IPS DF 6.9 (cell line): ENCODE measurements around the gene OPRL1.

Experiments used
- DNase-seq: peaks from one replicate; pipeline ENCODE4 v3.0.0-alpha.2; 2013; ENCODE audit warnings: low read depth, low spot score
- H3K27ac ChIP-seq: one replicate; pipeline ENCODE4 v1.5.1; 2013; ENCODE audit warnings: low read length, control low read depth
- H3K27me3 ChIP-seq: 2 replicates; pipeline ENCODE4 v1.6.1; 2013; ENCODE audit warnings: mild to moderate bottlenecking, low read length; ENCODE audit not compliant: control insufficient read depth, insufficient read depth
- H3K36me3 ChIP-seq: 2 replicates; pipeline ENCODE4 v1.6.1; 2013; ENCODE audit warnings: low read length; ENCODE audit not compliant: control insufficient read depth, insufficient read depth
- H3K4me1 ChIP-seq: 2 replicates; pipeline ENCODE4 v1.6.1; 2013; ENCODE audit warnings: low read length; ENCODE audit not compliant: control insufficient read depth, insufficient read depth
- H3K4me3 ChIP-seq: 2 replicates; pipeline ENCODE4 v1.5.1; 2013; ENCODE audit warnings: mild to moderate bottlenecking, low read length
- H3K9me3 ChIP-seq: 2 replicates; pipeline ENCODE4 v1.6.1; 2013; ENCODE audit warnings: low read length, inconsistent platforms; ENCODE audit not compliant: control insufficient read depth, insufficient read depth
- WGBS: extraction: QIAGEN DNeasy Blood & Tissue Kit; methylation state at CpG from one replicate; pipeline ENCODE4 v1.1.7; 2013; ENCODE audit warnings: mixed read lengths, missing lambda C conversion rate; ENCODE audit not compliant: insufficient read length, insufficient coverage; 5-methylcytosine and 5-hydroxymethylcytosine counted together

The OPRL1 gene

GRCh38 chr20:64146936-64147477 lies 67.1 kb downstream of the OPRL1 start:
- no peak overlapping the region for H3K4me3 ChIP-seq
- H3K27ac ChIP-seq: no peak overlapping the region
- no peaks in the 10 kb centered on the region for H3K36me3 ChIP-seq
- H3K27me3 ChIP-seq: no peaks in the 10 kb centered on the region
- no peak for DNase-seq
- no CpG with 5 or more reads among the region's 12 CpGs for WGBS
- H3K4me1 ChIP-seq: peaks cover 2% of the 10 kb centered on the region; the same call in 1 of the 2 replicates
- H3K9me3 ChIP-seq: no peaks in the 10 kb centered on the region

- Histone ChIP-seq H3K9me3 (no peaks in the 10 kb centered on the region), H3K4me3 (no peak overlapping the region), H3K4me1 (peaks cover 4% of the 10 kb centered on the region; the same call in 1 of the 2 replicates), H3K27ac (no peak overlapping the region), H3K27me3 (no peaks in the 10 kb centered on the region), H3K36me3 (no peaks in the 10 kb centered on the region)
- no CpG with 5 or more reads among the region's 5 CpGs for WGBS
- DNase-seq: no peak
These were observed 68.7 kb downstream of the OPRL1 start for GRCh38 chr20:64148581-64148980.

- no peaks in the 10 kb centered on the region for H3K9me3 ChIP-seq
- no peaks in the 10 kb centered on the region for H3K27me3 ChIP-seq
- DNase-seq: no peak
- H3K36me3 ChIP-seq: no peaks in the 10 kb centered on the region
- H3K4me3 ChIP-seq: no peak overlapping the region
- no CpG with 5 or more reads among the region's 7 CpGs for WGBS
- H3K27ac ChIP-seq: no peak overlapping the region
- H3K4me1 ChIP-seq: peaks cover 4% of the 10 kb centered on the region; the same call in 1 of the 2 replicates
These were observed 69.3 kb downstream of the OPRL1 start for GRCh38 chr20:64149141-64149540.

- H3K27me3 ChIP-seq: no peaks in the 10 kb centered on the region
- peaks cover 4% of the 10 kb centered on the region; the same call in 1 of the 2 replicates for H3K4me1 ChIP-seq
- H3K4me3 ChIP-seq: no peak overlapping the region
- H3K36me3 ChIP-seq: no peaks in the 10 kb centered on the region
- H3K27ac ChIP-seq: no peak overlapping the region
- no CpG with 5 or more reads among the region's 26 CpGs for WGBS
- DNase-seq: no peak
- H3K9me3 ChIP-seq: no peaks in the 10 kb centered on the region
These were observed 70.1 kb downstream of the OPRL1 start for GRCh38 chr20:64149809-64150560.
